ENCODE results near the gene INAFM2. TPM values are rescaled to one million over a fixed set of nuclear protein-coding genes. Genes with fewer than 3 reads are reported as not detected.

The INAFM2 gene
- total and polyA plus RNA-seq, 10 of the 15 experiments (the other 5 are each of a cell fraction or from before 2014, with no cell fraction given): 0.75 to 8.1 (median 3.9) TPM

- TF ChIP-seq TCF12 (IDR thresholded peaks at IDR 0.05; ENCODE audit: low read depth, low read length) (no peak), BACH1 (IDR thresholded peaks at IDR 0.05; ENCODE audit: borderline replicate concordance) (no peak; the same call in 1 of the 2 replicates), PAX5 (IDR thresholded peaks at IDR 0.05; ENCODE audit: borderline replicate concordance, low read depth, low read length) (no peak), PAX8 (IDR thresholded peaks at IDR 0.05) (no peak), STAT3 (IDR thresholded peaks at IDR 0.05; ENCODE audit: low read depth, low read length) (no peak), TCF3 (IDR thresholded peaks at IDR 0.05; ENCODE audit: borderline replicate concordance, insufficient read depth, low read depth, low read length) (no peak), ZNF274 (IDR thresholded peaks at IDR 0.05; ENCODE audit: insufficient read depth, insufficient read length) (no peak), JUNB (IDR thresholded peaks at IDR 0.05) (no peak), RB1 (IDR thresholded peaks at IDR 0.05; ENCODE audit: borderline replicate concordance) (peak; percentile 83; the same call in 1 of the 2 replicates), ETV6 (conservative IDR thresholded peaks at IDR 0.05 in 1 of 2, IDR thresholded peaks at IDR 0.05 in 1 of 2; ENCODE audit: borderline replicate concordance in 1 of 2, low read depth in 1 of 2) (no peak), NFYB (IDR thresholded peaks at IDR 0.05; ENCODE audit: insufficient read depth, low read depth, low read length) (no peak), ZBTB33 (IDR thresholded peaks at IDR 0.05) (no peak), NR2C2 (IDR thresholded peaks at IDR 0.05; ENCODE audit: borderline replicate concordance, control insufficient read depth, insufficient read length, low read depth) (no peak), ZNF622 (IDR thresholded peaks at IDR 0.05) (no peak), SRF (IDR thresholded peaks at IDR 0.05; ENCODE audit: low read depth in 2 of 2, low read length in 2 of 2) (0 out of 4 replicates have a peak, but pooled peaks of 1 of the 2 experiments have one; percentile 52), ATF7 (IDR thresholded peaks at IDR 0.05; ENCODE audit: low read depth) (no peak), CREB1 (IDR thresholded peaks at IDR 0.05; ENCODE audit: low read depth) (no peak), ZZZ3 (IDR thresholded peaks at IDR 0.05; ENCODE audit: control insufficient read depth, insufficient read length, low read depth) (no peak), KDM1A (IDR thresholded peaks at IDR 0.05; ENCODE audit: borderline replicate concordance) (no peak), RFX5 (IDR thresholded peaks at IDR 0.05; ENCODE audit: low read depth, low read length) (no peak), SMARCA5 (IDR thresholded peaks at IDR 0.05) (peak; percentile 98), CTCF (IDR thresholded peaks at IDR 0.05 in 2 of 3, conservative IDR thresholded peaks at IDR 0.05 in 1 of 3; ENCODE audit: control insufficient read depth in 2 of 3, extremely low read depth in 1 of 3, insufficient read depth in 1 of 3, low read depth in 3 of 3, low read length in 3 of 3) (peak; percentile 100; a peak in 5 of 6 replicates), RELB (IDR thresholded peaks at IDR 0.05; ENCODE audit: low read depth) (no peak)
Measured at GRCh38 chr15:40274350-40275274, 48.9 kb upstream of the INAFM2 start (continued).
